HepG2 (cell line): ENCODE measurements around the gene KIAA1328. TPM values are rescaled to one million over a fixed set of nuclear protein-coding genes. Genes with fewer than 3 reads are reported as not detected.

ENCODE experiments used
- ATAC-seq: fragments of 200-7000 bp; cut with Tn5 transposase; 3 replicates; pipeline ENCODE4 v1.9.1; 2020; ENCODE audit warnings: mild to moderate bottlenecking, moderate library complexity
- BruUV-seq: library from RNA; stranded (reverse); fragments of 400-500 nt; replicated peaks from 2 replicates; lab custom pipeline; 2021; lab: Mats Ljungman, UMichigan
- CTCF ChIA-PET: fragments of 300-600 bp; formaldehyde crosslinking; extraction: SDS; loops from one replicate; lab custom pipeline; 2021; ENCODE audit warnings: low total read pairs, inconsistent platforms, low intra/inter-chr PET ratio; lab: Yijun Ruan, JAX
- POLR2A ChIA-PET: fragments of 350-600 bp; sonication (Branson Sonifier 250); formaldehyde crosslinking; loops from one replicate; lab custom pipeline; 2020; ENCODE audit warnings: antibody characterized with exemption, inconsistent platforms; lab: Yijun Ruan, JAX
- DNase-seq: peaks from one replicate; pipeline ENCODE4 v3.0.0-alpha.2; 2015; ENCODE audit warnings: low spot score
- FAIRE-seq: peaks from 3 replicates; lab custom pipeline; 2011; peaks lifted over from hg19 to GRCh38; lab: Jason Lieb, UNC
- H2AFZ ChIP-seq: one replicate; pipeline ENCODE4 v1.6.1; 2011; ENCODE audit warnings: low read length, inconsistent platforms
- H3K27ac ChIP-seq: fragments of 300-600 bp; 3 replicates; pipeline ENCODE4 v1.8.0; 2011; ENCODE audit warnings: mixed run types, mild to moderate bottlenecking, mixed read lengths, low read length, inconsistent platforms; ENCODE audit not compliant: insufficient read depth; ENCODE audit errors: extremely low read length
- H3K27me3 ChIP-seq, 2 experiments: fragments of 200-600 bp in 1 of 2; 2 replicates in 1 of 2; 3 replicates in 1 of 2; pipeline versions ENCODE4 v1.6.0 to v1.8.0; 2011; ENCODE audit warnings: low read length in 2 of 2, mild to moderate bottlenecking in 2 of 2, moderate library complexity in 2 of 2, inconsistent platforms in 1 of 2; ENCODE audit not compliant: insufficient read depth in 2 of 2, control insufficient read depth in 1 of 2
- H3K36me3 ChIP-seq, 2 experiments: fragments of 200-600 bp in 1 of 2; replicated peaks in 1 of 2; 2 replicates in 1 of 2; 3 replicates in 1 of 2; pipeline versions ENCODE4 v1.5.1 to v1.8.0; 2011; ENCODE audit warnings: low read length in 2 of 2, inconsistent platforms in 1 of 2; ENCODE audit not compliant: insufficient read depth in 2 of 2, control insufficient read depth in 1 of 2
- H3K4me1 ChIP-seq: 2 replicates; pipeline ENCODE4 v1.5.1; 2012; ENCODE audit warnings: low read length, inconsistent platforms; ENCODE audit not compliant: insufficient read depth
- H3K4me2 ChIP-seq: 2 replicates; pipeline ENCODE4 v1.6.0; 2011; ENCODE audit warnings: low read depth, low read length, inconsistent platforms
- H3K4me3 ChIP-seq, 3 experiments: fragments of 200-600 bp in 1 of 3; sonication (generic), shearing (Covaris generic) in 1 of 3; replicated peaks in 1 of 3; 2 replicates each; pipeline ENCODE4 v1.5.1; 2011 to 2016; ENCODE audit warnings: low read length in 3 of 3, inconsistent platforms in 2 of 3, low read depth in 2 of 3, mild to moderate bottlenecking in 2 of 3, control low read depth in 1 of 3, mixed read lengths in 1 of 3; ENCODE audit not compliant: insufficient read depth in 1 of 3
- H3K79me2 ChIP-seq: one replicate; pipeline ENCODE4 v1.6.1; 2011; ENCODE audit warnings: low read length, inconsistent platforms; ENCODE audit not compliant: insufficient read depth
- H3K9ac ChIP-seq: 2 replicates; pipeline ENCODE4 v1.6.0; 2011; ENCODE audit warnings: mild to moderate bottlenecking, low read depth, low read length, inconsistent platforms; ENCODE audit not compliant: insufficient read depth
- H3K9me3 ChIP-seq: 2 replicates; pipeline ENCODE4 v1.5.1; 2012; ENCODE audit warnings: mild to moderate bottlenecking, low read length
- H4K20me1 ChIP-seq: 2 replicates; pipeline ENCODE4 v1.6.0; 2011; ENCODE audit warnings: inconsistent platforms, mild to moderate bottlenecking, low read length, moderate library complexity; ENCODE audit not compliant: insufficient read depth
- ATF7 ChIP-seq, 2 experiments: fragments of 450-650 bp in 1 of 2; sonication (generic) in 1 of 2; formaldehyde crosslinking in 1 of 2; IDR thresholded peaks; 2 replicates each; pipeline versions ENCODE4 v1.4.0 to v1.6.1; 2016 to 2020; ENCODE audit warnings: antibody characterized with exemption in 1 of 2, mild to moderate bottlenecking in 1 of 2, missing genetic modification reagents in 1 of 2
- GPBP1L1 ChIP-seq: sonication (generic); formaldehyde crosslinking; IDR thresholded peaks from 2 replicates; pipeline ENCODE4 v1.5.0; 2020; ENCODE audit warnings: mild to moderate bottlenecking, missing genetic modification reagents
- NRL ChIP-seq: sonication (generic); formaldehyde crosslinking; IDR thresholded peaks from 2 replicates; pipeline ENCODE4 v1.5.0; 2020; ENCODE audit warnings: missing genetic modification reagents, mild to moderate bottlenecking, moderate library complexity, borderline replicate concordance
- POLR2A ChIP-seq, 2 experiments: IDR thresholded peaks; 2 replicates each; pipeline ENCODE4 v1.6.1; 2011; ENCODE audit warnings: low read depth in 2 of 2, low read length in 2 of 2, mild to moderate bottlenecking in 1 of 2, moderate library complexity in 1 of 2; ENCODE audit not compliant: insufficient read depth in 1 of 2
- SATB2 ChIP-seq: sonication (generic); formaldehyde crosslinking; IDR thresholded peaks from 2 replicates; pipeline ENCODE4 v1.5.0; 2020; ENCODE audit warnings: missing genetic modification reagents
- SMAD1 ChIP-seq: sonication (generic); formaldehyde crosslinking; IDR thresholded peaks from 2 replicates; pipeline ENCODE4 v1.4.0; 2020; ENCODE audit warnings: missing genetic modification reagents, low read depth, mild to moderate bottlenecking, borderline replicate concordance
- SMARCE1 ChIP-seq: fragments of 450-650 bp; IDR thresholded peaks from 2 replicates; pipeline ENCODE4 v1.6.1; 2017; ENCODE audit warnings: borderline replicate concordance
- SMYD3 ChIP-seq: sonication (generic); formaldehyde crosslinking; IDR thresholded peaks from 2 replicates; pipeline ENCODE4 v1.8.1; 2023; ENCODE audit warnings: mild to moderate bottlenecking, missing genetic modification reagents
- TOE1 ChIP-seq: sonication (generic); formaldehyde crosslinking; IDR thresholded peaks from 2 replicates; pipeline ENCODE4 v1.4.0; 2020; ENCODE audit warnings: mild to moderate bottlenecking, missing genetic modification reagents
- TSC22D2 ChIP-seq: sonication (generic); formaldehyde crosslinking; IDR thresholded peaks from 2 replicates; pipeline ENCODE4 v1.5.1; 2020; ENCODE audit warnings: missing genetic modification reagents, mild to moderate bottlenecking, borderline replicate concordance
- ZBTB21 ChIP-seq: sonication (generic); formaldehyde crosslinking; IDR thresholded peaks from 2 replicates; pipeline ENCODE4 v1.4.0; 2020; ENCODE audit warnings: missing genetic modification reagents
- ZBTB8A ChIP-seq: sonication (generic); formaldehyde crosslinking; IDR thresholded peaks from 2 replicates; pipeline ENCODE4 v1.4.0; 2020; ENCODE audit warnings: mild to moderate bottlenecking, low read depth, missing genetic modification reagents, borderline replicate concordance
- ZNF232 ChIP-seq: sonication (generic); formaldehyde crosslinking; IDR thresholded peaks from 2 replicates; pipeline ENCODE4 v1.4.0; 2020; ENCODE audit warnings: missing genetic modification reagents, borderline replicate concordance
- ZNF761 ChIP-seq: sonication (generic); formaldehyde crosslinking; conservative IDR thresholded peaks from 2 replicates; pipeline ENCODE4 v1.4.0; 2020; ENCODE audit warnings: mild to moderate bottlenecking, missing genetic modification reagents
- ZNF780A ChIP-seq: sonication (generic); formaldehyde crosslinking; IDR thresholded peaks from 2 replicates; pipeline ENCODE4 v1.8.0; 2022; ENCODE audit warnings: mild to moderate bottlenecking, missing genetic modification reagents, moderate library complexity
- WGBS: methylation state at CpG from one replicate; pipeline ENCODE4 v1.1.6; 2017; ENCODE audit warnings: low lambda C conversion rate; 5-methylcytosine and 5-hydroxymethylcytosine counted together
- in situ Hi-C: cut with HindIII; loops from 2 replicates; pipeline ENCODE4 v1.10.0; 2017; ENCODE audit warnings: low pct_unique_long_range_greater_than_20kb; ENCODE audit not compliant: extremely low pct_ligation_motif_present
- intact Hi-C: fragments of 100-400 bp; cut with micrococcal nuclease; formaldehyde crosslinking; loops from one replicate; pipeline ENCODE4 v1.10.0; 2022; ENCODE audit not compliant: unreplicated experiment
- polyA plus RNA-seq, 8 experiments: library from polyadenylated mRNA; depleted of rRNA in 3 of 8; stranded (reverse) in 7 of 8; unstranded in 1 of 8; fragments of >200 nt; fragmentation: Illumina TruSeq in 4 of 8; extraction: Trizol in 4 of 8; gene quantifications; 2 replicates each; pipeline versions ENCODE4 v1.2.1 to v1.2.3, GENCODE V29; 2011 to 2016; ENCODE audit warnings: low read depth in 4 of 8, missing spikeins in 1 of 8, mixed read lengths in 1 of 8; ENCODE audit not compliant: insufficient read depth in 1 of 8
- total RNA-seq, 5 experiments: library from RNA; depleted of rRNA; stranded (reverse); fragments of >200 nt; fragmentation: Illumina TruSeq; extraction: Trizol; gene quantifications; 2 replicates each; pipeline ENCODE4 v1.2.3, GENCODE V29; 2016; ENCODE audit warnings: low read depth in 1 of 5
- TF ChIP-seq, protein P1 (sequence below): sonication (generic); formaldehyde crosslinking; IDR thresholded peaks from 2 replicates; pipeline ENCODE4 v1.4.0; 2020; ENCODE audit warnings: missing genetic modification reagents
- TF ChIP-seq, protein P2 (sequence below): IDR thresholded peaks from 2 replicates; pipeline ENCODE4 v1.6.1; 2018; ENCODE audit warnings: missing genetic modification reagents, mild to moderate bottlenecking, missing compliant biosample characterization

KIAA1328 gene
- total and polyA plus RNA-seq, 2 of the 13 experiments (the other 11 are each of a cell fraction or from before 2014, with no cell fraction given), result 4.1 to 6.0 TPM

DNA sequence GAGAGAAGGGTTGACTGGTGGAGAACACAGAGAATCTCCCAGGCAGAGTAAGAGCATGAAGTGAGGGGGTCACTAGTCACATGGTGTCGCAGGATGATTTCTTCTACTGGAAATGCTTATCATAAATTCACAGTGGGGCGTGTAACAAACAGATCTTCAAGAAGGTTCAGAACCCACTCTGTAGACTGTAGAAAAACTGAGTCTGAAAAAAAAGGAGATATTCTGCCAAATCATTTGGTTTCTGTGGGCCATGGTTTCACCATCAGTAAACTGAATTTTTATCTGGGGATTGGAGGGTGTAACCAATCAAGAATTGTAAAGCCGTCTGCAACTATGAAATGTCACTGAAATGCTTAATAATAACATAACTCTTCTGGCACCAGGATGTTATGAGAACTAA is 15.1 kb upstream of the KIAA1328 start:
- intact Hi-C loops (no loop called here), in situ Hi-C loops (no loop called here)
- POLR2A ChIA-PET, result no interaction called here
- no peak overlapping the region for H2AFZ ChIP-seq
- no peaks in the 10 kb centered on the region for H3K79me2 ChIP-seq
- no peak overlapping the region for H3K4me3 ChIP-seq
- DNase-seq (no peak), FAIRE-seq (no peak), ATAC-seq (no peak)
- H3K4me2 ChIP-seq, result no peak overlapping the region
- H3K9me3 ChIP-seq, result no peaks in the 10 kb centered on the region
- H3K4me1 ChIP-seq, result peaks cover 10% of the 10 kb centered on the region
- H4K20me1 ChIP-seq, result peaks cover 7% of the 10 kb centered on the region
- CTCF ChIA-PET, result no interaction called here
- peaks cover 6 to 46% of the 10 kb centered on the region in 2 experiments; a peak in 4 of 5 replicates for H3K36me3 ChIP-seq
- BruUV-seq, result no TSS peak
- H3K27ac ChIP-seq, result no peak overlapping the region
- no peak overlapping the region for H3K9ac ChIP-seq
- no peaks in the 10 kb centered on the region for H3K27me3 ChIP-seq
- 95% methylated on average over 3 of the region's 3 CpGs for WGBS
- no peak for TF ChIP-seq ZNF761 (CRISPR knock-in tag)
- TF ChIP-seq SMAD1, result no peak
- TF ChIP-seq ZNF232 (CRISPR knock-in tag), result no peak
- TF ChIP-seq SMYD3, result no peak
- TF ChIP-seq GPBP1L1 (CRISPR knock-in tag), result no peak
- TF ChIP-seq, protein P1, sequence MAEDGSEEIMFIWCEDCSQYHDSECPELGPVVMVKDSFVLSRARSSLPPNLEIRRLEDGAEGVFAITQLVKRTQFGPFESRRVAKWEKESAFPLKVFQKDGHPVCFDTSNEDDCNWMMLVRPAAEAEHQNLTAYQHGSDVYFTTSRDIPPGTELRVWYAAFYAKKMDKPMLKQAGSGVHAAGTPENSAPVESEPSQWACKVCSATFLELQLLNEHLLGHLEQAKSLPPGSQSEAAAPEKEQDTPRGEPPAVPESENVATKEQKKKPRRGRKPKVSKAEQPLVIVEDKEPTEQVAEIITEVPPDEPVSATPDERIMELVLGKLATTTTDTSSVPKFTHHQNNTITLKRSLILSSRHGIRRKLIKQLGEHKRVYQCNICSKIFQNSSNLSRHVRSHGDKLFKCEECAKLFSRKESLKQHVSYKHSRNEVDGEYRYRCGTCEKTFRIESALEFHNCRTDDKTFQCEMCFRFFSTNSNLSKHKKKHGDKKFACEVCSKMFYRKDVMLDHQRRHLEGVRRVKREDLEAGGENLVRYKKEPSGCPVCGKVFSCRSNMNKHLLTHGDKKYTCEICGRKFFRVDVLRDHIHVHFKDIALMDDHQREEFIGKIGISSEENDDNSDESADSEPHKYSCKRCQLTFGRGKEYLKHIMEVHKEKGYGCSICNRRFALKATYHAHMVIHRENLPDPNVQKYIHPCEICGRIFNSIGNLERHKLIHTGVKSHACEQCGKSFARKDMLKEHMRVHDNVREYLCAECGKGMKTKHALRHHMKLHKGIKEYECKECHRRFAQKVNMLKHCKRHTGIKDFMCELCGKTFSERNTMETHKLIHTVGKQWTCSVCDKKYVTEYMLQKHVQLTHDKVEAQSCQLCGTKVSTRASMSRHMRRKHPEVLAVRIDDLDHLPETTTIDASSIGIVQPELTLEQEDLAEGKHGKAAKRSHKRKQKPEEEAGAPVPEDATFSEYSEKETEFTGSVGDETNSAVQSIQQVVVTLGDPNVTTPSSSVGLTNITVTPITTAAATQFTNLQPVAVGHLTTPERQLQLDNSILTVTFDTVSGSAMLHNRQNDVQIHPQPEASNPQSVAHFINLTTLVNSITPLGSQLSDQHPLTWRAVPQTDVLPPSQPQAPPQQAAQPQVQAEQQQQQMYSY (CRISPR knock-in tag), result no peak
- TF ChIP-seq NRL, result no peak
- TF ChIP-seq SATB2, result no peak
- no peak for TF ChIP-seq ZBTB21 (CRISPR knock-in tag)
- TF ChIP-seq POLR2A (IDR thresholded peaks at IDR 0.05; ENCODE audit: insufficient read depth in 1 of 2, low read depth in 2 of 2, low read length in 2 of 2), result no peak
- TF ChIP-seq, protein P2, sequence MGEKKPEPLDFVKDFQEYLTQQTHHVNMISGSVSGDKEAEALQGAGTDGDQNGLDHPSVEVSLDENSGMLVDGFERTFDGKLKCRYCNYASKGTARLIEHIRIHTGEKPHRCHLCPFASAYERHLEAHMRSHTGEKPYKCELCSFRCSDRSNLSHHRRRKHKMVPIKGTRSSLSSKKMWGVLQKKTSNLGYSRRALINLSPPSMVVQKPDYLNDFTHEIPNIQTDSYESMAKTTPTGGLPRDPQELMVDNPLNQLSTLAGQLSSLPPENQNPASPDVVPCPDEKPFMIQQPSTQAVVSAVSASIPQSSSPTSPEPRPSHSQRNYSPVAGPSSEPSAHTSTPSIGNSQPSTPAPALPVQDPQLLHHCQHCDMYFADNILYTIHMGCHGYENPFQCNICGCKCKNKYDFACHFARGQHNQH (CRISPR knock-in tag), result no peak
- no peak for TF ChIP-seq ZNF780A (CRISPR knock-in tag)
- TF ChIP-seq SMARCE1, result no peak
- no peak for TF ChIP-seq TOE1
- TF ChIP-seq ZBTB8A (CRISPR knock-in tag), result no peak
- no peak for TF ChIP-seq TSC22D2
- no peak for TF ChIP-seq ATF7 (IDR thresholded peaks at IDR 0.05)
- TF ChIP-seq ATF7 (CRISPR knock-in tag; IDR thresholded peaks at IDR 0.05), result no peak
